GM13977 (cell line): ENCODE results near the gene CENPB.

Experiments used
- DNase-seq: peaks from one replicate; pipeline ENCODE4 v3.0.0; 2012; ENCODE audit warnings: low spot score
- in situ Hi-C: fragments of 300-500 bp; cut with MboI; formaldehyde crosslinking; loops from one replicate; pipeline ENCODE4 v1.12.0; 2022; ENCODE audit warnings: low sequenced_read_pairs, low pct_unique_long_range_greater_than_20kb, mixed read lengths, inconsistent platforms; ENCODE audit not compliant: unreplicated experiment
- TF ChIP-seq, protein P1 (sequence below): IDR thresholded peaks from 2 replicates; pipeline ENCODE4 v1.5.1; 2012; ENCODE audit warnings: mild to moderate bottlenecking, control low read depth; ENCODE audit not compliant: insufficient read depth; ENCODE audit errors: extremely low read depth, missing control alignments

Gene CENPB

GRCh38 chr20:3815703-3816315 lies 29.3 kb upstream of the CENPB start:
- DNase-seq, result no peak
- in situ Hi-C loops, result no loop called here
- TF ChIP-seq, protein P1, sequence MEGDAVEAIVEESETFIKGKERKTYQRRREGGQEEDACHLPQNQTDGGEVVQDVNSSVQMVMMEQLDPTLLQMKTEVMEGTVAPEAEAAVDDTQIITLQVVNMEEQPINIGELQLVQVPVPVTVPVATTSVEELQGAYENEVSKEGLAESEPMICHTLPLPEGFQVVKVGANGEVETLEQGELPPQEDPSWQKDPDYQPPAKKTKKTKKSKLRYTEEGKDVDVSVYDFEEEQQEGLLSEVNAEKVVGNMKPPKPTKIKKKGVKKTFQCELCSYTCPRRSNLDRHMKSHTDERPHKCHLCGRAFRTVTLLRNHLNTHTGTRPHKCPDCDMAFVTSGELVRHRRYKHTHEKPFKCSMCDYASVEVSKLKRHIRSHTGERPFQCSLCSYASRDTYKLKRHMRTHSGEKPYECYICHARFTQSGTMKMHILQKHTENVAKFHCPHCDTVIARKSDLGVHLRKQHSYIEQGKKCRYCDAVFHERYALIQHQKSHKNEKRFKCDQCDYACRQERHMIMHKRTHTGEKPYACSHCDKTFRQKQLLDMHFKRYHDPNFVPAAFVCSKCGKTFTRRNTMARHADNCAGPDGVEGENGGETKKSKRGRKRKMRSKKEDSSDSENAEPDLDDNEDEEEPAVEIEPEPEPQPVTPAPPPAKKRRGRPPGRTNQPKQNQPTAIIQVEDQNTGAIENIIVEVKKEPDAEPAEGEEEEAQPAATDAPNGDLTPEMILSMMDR, result no peak

DNA sequence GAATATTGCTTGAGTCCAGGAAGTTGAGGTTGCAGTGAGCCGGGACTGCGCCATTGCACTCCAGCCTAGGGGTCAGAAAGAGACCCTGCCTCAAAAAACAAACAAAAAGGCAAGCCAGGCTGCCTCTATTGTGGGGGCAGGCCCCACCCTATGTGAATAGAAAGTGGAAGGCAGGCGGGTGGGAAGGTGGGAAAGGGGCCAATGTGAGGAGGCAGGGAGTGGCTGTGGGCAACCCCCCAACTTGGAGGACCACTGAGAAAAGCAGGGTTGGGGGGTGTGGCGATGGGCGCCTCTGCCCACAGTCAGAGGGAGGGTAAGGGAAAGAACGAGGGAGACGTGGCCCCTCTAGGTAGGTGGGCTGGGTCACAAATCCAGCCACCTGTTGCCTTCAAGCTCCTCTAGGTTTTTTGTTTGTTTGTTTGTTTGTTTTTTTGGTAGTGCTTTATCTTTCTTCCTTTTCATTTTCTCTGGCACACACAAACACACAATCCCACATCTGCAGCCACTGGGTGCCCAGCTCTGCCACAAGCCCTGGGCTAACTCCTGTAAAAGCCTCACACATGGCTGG lies 28.5 kb upstream of the CENPB start:
- no peak for DNase-seq
- TF ChIP-seq, protein P1, result no peak
- in situ Hi-C loops, result no loop called here

GRCh38 chr20:3813848-3814581 lies 27.5 kb upstream of the CENPB start:
- TF ChIP-seq, protein P1, result no peak
- in situ Hi-C loops, result no loop called here
- no peak for DNase-seq

DNA sequence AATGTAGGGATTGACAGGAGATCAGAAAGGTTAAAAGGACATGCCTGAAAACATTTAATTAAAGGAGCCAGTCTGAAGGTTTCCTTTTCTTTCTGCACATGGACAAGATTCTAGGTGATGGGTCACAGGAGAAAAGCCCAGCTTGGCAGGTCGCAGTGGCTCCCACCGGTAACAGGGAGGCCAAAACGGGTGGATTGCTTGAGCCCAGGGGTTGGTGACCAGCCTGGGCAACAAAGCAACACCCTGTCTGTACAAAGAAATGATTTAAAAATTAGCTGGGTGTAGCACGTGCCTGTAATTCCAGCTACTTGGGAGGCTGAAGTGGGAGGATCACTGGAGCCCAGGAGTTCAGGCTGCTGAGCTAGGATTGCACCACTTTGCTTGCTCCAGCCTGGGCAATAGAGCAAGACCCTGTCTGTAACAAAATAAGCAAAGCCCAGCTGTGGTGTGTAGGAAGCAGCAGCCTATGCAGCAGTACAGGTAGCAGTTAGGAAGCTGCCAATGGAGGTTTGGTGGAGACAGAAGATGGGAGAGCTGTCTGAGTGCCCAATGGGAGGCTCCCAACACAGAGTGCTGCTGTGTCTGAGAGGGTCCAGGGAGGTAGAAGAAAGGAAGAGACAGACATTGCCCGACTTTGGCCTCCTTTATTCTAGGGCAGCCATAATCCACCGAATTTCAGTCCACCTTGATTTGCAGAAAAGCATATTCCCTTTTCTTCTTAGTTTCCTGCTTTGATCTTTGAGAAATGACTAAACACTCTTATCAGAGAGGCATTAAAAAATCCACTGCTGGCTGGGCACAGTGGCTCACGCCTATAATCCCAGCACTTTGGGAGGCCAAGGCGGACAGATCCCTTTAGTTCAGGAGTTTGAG lies 26.7 kb upstream of the CENPB start:
- in situ Hi-C loops, result no loop called here
- no peak for DNase-seq
- TF ChIP-seq, protein P1, result no peak

- DNase-seq, result no peak
- in situ Hi-C loops, result no loop called here
- TF ChIP-seq, protein P1, result no peak
Measured at GRCh38 chr20:3812259-3812681, 25.7 kb upstream of the CENPB start.
